Prostate gland (tissue), 2 donors: ENCODE measurements around the gene CSTPP1. TPM values are rescaled to one million over a fixed set of nuclear protein-coding genes. Genes with fewer than 3 reads are reported as not detected.

ENCODE experiments used
- DNase-seq: peaks from one replicate; pipeline ENCODE4 v3.0.0-alpha.2; 2019; ENCODE audit warnings: low spot score
- H3K27ac ChIP-seq, 2 donors: fragments of 200-600 bp; sonication (generic); 2 replicates each; pipeline ENCODE4 v1.5.1; 2017 to 2019
- H3K27me3 ChIP-seq: fragments of 200-600 bp; sonication (generic); replicated peaks from 2 replicates; pipeline ENCODE4 v1.5.1; 2019; ENCODE audit not compliant: insufficient read depth
- H3K36me3 ChIP-seq, 2 donors: fragments of 200-600 bp; sonication (generic); 1 replicate in 1 of 2; 2 replicates in 1 of 2; pipeline versions ENCODE4 v1.5.1 to v1.8.1; 2017 to 2019
- H3K4me1 ChIP-seq: fragments of 200-600 bp; sonication (generic); replicated peaks from 2 replicates; pipeline ENCODE4 v1.5.1; 2019
- H3K4me3 ChIP-seq, 2 donors: fragments of 200-600 bp; sonication (generic); 2 replicates each; pipeline ENCODE4 v1.5.1; 2017 to 2019
- H3K9me3 ChIP-seq: fragments of 200-600 bp; sonication (generic); 2 replicates; pipeline ENCODE4 v1.5.1; 2017
- CTCF ChIP-seq, 4 experiments: fragments of 200-600 bp in 2 of 4; fragments of 450-650 bp in 2 of 4; sonication (generic) in 2 of 4; IDR thresholded peaks; 1 replicate in 3 of 4; 2 replicates in 1 of 4; pipeline ENCODE4 v1.5.1; 2016 to 2019; ENCODE audit warnings: antibody characterized with exemption in 4 of 4, mild to moderate bottlenecking in 2 of 4, moderate library complexity in 2 of 4
- POLR2A ChIP-seq: fragments of 450-650 bp; IDR thresholded peaks from one replicate; pipeline ENCODE4 v1.6.1; 2016; ENCODE audit warnings: antibody characterized with exemption, mild to moderate bottlenecking
- POLR2AphosphoS5 ChIP-seq: sonication (generic); formaldehyde crosslinking; IDR thresholded peaks from one replicate; pipeline ENCODE4 v1.6.1; 2017; ENCODE audit warnings: antibody characterized with exemption
- WGBS: methylation state at CpG from one replicate; pipeline ENCODE4 v1.1.5; 2018; 5-methylcytosine and 5-hydroxymethylcytosine counted together
- intact Hi-C: fragments of 100-400 bp; cut with DNase I; formaldehyde crosslinking; loops from one replicate; pipeline ENCODE4 v1.14.2; 2022
- total RNA-seq, 2 donors: library from RNA; depleted of rRNA; stranded (reverse); fragments of >200 nt; gene quantifications; one replicate each; pipeline ENCODE4 v1.1.0, GENCODE V29; 2016

The CSTPP1 gene
- total RNA-seq, 2 donors from 2014 or later = 28.5 to 47.0 TPM

GRCh38 chr11:46970913-46971625 is 34.5 kb downstream of the CSTPP1 start:
- H3K36me3 ChIP-seq = no peaks in the 10 kb centered on the region
- no peaks in the 10 kb centered on the region for H3K9me3 ChIP-seq
- H3K4me1 ChIP-seq = no peaks in the 10 kb centered on the region
- no peak overlapping the region for H3K4me3 ChIP-seq
- 88% methylated on average over 3 of the region's 3 CpGs for WGBS
- intact Hi-C loops = no loop called here
- TF ChIP-seq POLR2AphosphoS5 (no peak), POLR2A (no peak)
- no peaks in the 10 kb centered on the region for H3K27me3 ChIP-seq
- no peak for DNase-seq
- H3K27ac ChIP-seq = no peak overlapping the region

GRCh38 chr11:46972343-46972742 is 35.8 kb downstream of the CSTPP1 start:
- DNase-seq = no peak
- TF ChIP-seq POLR2AphosphoS5 (no peak), POLR2A (no peak), CTCF (IDR thresholded peaks at IDR 0.05) (no peak)
- no peaks in the 10 kb centered on the region for H3K9me3 ChIP-seq
- WGBS = 90% methylated on average over 2 of the region's 2 CpGs
- H3K4me3 ChIP-seq = no peak overlapping the region
- intact Hi-C loops = no loop called here
- H3K4me1 ChIP-seq = no peaks in the 10 kb centered on the region
- H3K27me3 ChIP-seq = no peaks in the 10 kb centered on the region
- no peaks in the 10 kb centered on the region for H3K36me3 ChIP-seq
- no peak overlapping the region for H3K27ac ChIP-seq

- intact Hi-C loops = no loop called here
- Histone ChIP-seq H3K9me3 (no peaks in the 10 kb centered on the region), H3K36me3 (no peaks in the 10 kb centered on the region), H3K27me3 (no peaks in the 10 kb centered on the region), H3K27ac (no peak overlapping the region), H3K4me1 (no peaks in the 10 kb centered on the region), H3K4me3 (no peak overlapping the region)
- 92% methylated on average over 2 of the region's 2 CpGs for WGBS
- no peak for TF ChIP-seq POLR2A
- TF ChIP-seq CTCF (IDR thresholded peaks at IDR 0.05) = no peak
- no peak for TF ChIP-seq POLR2AphosphoS5
- DNase-seq = no peak
Observed at GRCh38 chr11:46972821-46973220, 36.3 kb downstream of the CSTPP1 start.

GRCh38 chr11:46976182-46976854 is 39.8 kb downstream of the CSTPP1 start:
- no peak for TF ChIP-seq POLR2A
- no peak for TF ChIP-seq CTCF (IDR thresholded peaks at IDR 0.05)
- TF ChIP-seq POLR2AphosphoS5 = no peak
- Histone ChIP-seq H3K4me1 (no peaks in the 10 kb centered on the region), H3K9me3 (no peaks in the 10 kb centered on the region), H3K36me3 (no peaks in the 10 kb centered on the region), H3K4me3 (no peak overlapping the region), H3K27me3 (no peaks in the 10 kb centered on the region), H3K27ac (no peak overlapping the region)
- DNase-seq = no peak
- 77% methylated on average over 5 of the region's 5 CpGs for WGBS
- intact Hi-C loops = no loop called here

- H3K4me1 ChIP-seq = no peaks in the 10 kb centered on the region
- H3K4me3 ChIP-seq = no peak overlapping the region
- no peaks in the 10 kb centered on the region for H3K9me3 ChIP-seq
- H3K27me3 ChIP-seq = no peaks in the 10 kb centered on the region
- WGBS = 64% methylated on average over 7 of the region's 7 CpGs
- TF ChIP-seq POLR2AphosphoS5 = no peak
- TF ChIP-seq POLR2A = no peak
- TF ChIP-seq CTCF (IDR thresholded peaks at IDR 0.05) = no peak
- H3K36me3 ChIP-seq = no peaks in the 10 kb centered on the region
- no peak for DNase-seq
- intact Hi-C loops = no loop called here
- no peak overlapping the region for H3K27ac ChIP-seq
Observed at GRCh38 chr11:46977038-46977813, 40.7 kb downstream of the CSTPP1 start.
